Measurements from ENCODE around the gene SNAPC1. TPM values are rescaled to one million over a fixed set of nuclear protein-coding genes. Genes with fewer than 3 reads are reported as not detected.

SNAPC1 gene
- total RNA-seq, 2 experiments from 2014 or later = 5.5 to 6.0 TPM

GRCh38 chr14:61769893-61770292 is 7.7 kb downstream of the SNAPC1 start:
- H3K27me3 Mint-ChIP-seq = no peaks in the 10 kb centered on the region
- no peak overlapping the region for H3K4me3 Mint-ChIP-seq
- H3K9me3 Mint-ChIP-seq = no peaks in the 10 kb centered on the region
- peaks cover 43% of the 10 kb centered on the region for H3K36me3 Mint-ChIP-seq (ENCODE audit: low read depth)
- POLR2A ChIA-PET = no interaction called here
- H3K27ac Mint-ChIP-seq = no peak overlapping the region
- H3K4me1 Mint-ChIP-seq = peaks cover 15% of the 10 kb centered on the region
- no peak for DNase-seq
- CTCF ChIA-PET = interaction anchor here (0.6 kb wide), 1 partner anchor 13 kb away, joined by 3 read pairs; no protein-coding TSS in a partner anchor

DNA sequence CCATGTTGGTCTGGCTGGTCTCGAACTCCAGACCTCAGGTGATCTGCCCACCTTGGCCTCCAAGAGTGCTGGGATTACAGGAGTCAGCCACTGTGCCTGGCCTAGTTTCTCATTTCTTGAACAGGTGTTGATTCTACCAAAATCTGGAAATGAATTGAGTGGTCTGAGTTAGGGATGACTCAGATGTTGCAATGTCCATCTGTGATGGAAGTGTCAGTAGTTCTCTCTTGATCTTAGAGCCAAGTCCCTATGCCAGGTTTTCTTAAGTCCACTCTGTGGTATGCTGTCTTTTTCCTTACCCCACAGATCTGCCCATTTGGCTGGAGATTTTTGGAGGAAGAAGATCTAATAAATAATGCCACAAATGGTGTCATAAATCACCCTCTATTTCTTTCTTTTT is 12.6 kb downstream of the SNAPC1 start:
- Mint-ChIP-seq H3K27me3 (no peaks in the 10 kb centered on the region), H3K27ac (no peak overlapping the region), H3K9me3 (no peaks in the 10 kb centered on the region), H3K4me3 (no peak overlapping the region), H3K4me1 (peaks cover 18% of the 10 kb centered on the region), H3K36me3 (ENCODE audit: low read depth) (peaks cover 48% of the 10 kb centered on the region)
- ChIA-PET POLR2A (no interaction called here), CTCF (no interaction called here)
- DNase-seq = no peak

DNA sequence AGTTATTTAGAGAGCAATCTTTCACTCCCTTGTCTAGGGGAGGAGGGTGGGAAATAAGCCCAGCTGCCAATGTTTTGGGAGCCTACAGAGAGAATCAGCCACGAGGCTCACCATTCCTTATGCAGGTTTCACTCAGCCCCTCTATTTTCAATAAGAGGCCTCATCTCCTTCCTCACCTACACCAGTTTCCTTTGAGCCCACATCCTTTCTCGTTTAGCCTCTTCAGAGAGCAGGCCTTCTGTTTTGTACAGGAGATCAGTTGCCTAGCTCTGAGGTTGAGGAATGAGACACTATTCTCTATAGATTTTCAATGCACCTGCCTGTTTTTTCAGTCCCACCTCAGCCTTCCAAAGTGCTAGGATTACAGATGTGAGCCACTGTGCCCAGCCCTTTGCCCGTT is 17.9 kb downstream of the SNAPC1 start:
- peak; percentile 23 for DNase-seq
- Mint-ChIP-seq H3K36me3 (ENCODE audit: low read depth) (peaks cover 51% of the 10 kb centered on the region), H3K27ac (peak overlapping the region; percentile 82), H3K27me3 (no peaks in the 10 kb centered on the region), H3K4me3 (no peak overlapping the region), H3K4me1 (peaks cover 32% of the 10 kb centered on the region), H3K9me3 (no peaks in the 10 kb centered on the region)
- CTCF ChIA-PET = interaction anchor here (1.1 to 1.2 kb wide), 2 partner anchors 57 to 305 kb away, joined by 3 to 4 read pairs; no protein-coding TSS in a partner anchor
- POLR2A ChIA-PET = interaction anchor here (1.0 to 1.5 kb wide), 2 partner anchors 18 to 124 kb away, joined by 4 read pairs; no protein-coding TSS in a partner anchor

DNA sequence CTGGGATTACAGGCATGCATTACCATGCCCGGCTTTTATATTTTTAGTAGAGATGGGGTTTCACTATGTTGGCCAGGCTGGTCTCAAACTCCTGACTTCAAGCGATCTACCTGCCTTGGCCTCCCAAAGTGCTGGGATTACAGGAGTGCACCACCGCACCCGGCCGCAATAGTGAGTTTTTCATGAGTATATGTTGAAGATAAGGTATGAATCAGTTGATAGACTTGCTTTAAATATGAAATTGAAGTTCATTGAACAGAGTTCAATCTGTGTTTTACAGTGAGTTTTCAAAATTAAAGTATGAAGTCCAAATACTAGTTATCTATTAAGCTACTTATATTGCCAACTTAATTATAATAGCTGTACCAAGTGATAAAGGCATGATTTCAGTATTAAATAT is 35.1 kb downstream of the SNAPC1 start:
- Mint-ChIP-seq H3K27me3 (no peaks in the 10 kb centered on the region), H3K4me1 (peaks cover 3% of the 10 kb centered on the region), H3K4me3 (no peak overlapping the region), H3K36me3 (ENCODE audit: low read depth) (peaks cover 5% of the 10 kb centered on the region), H3K27ac (no peak overlapping the region), H3K9me3 (no peaks in the 10 kb centered on the region)
- no peak for DNase-seq
- CTCF ChIA-PET = interaction anchor here (1.8 kb wide), 1 partner anchor 40 kb away, joined by 9 read pairs; no protein-coding TSS in a partner anchor
- POLR2A ChIA-PET = interaction anchor here (1.6 kb wide), 1 partner anchor 17 kb away, joined by 5 read pairs; no protein-coding TSS in a partner anchor

GRCh38 chr14:61802010-61802568 is 39.9 kb downstream of the SNAPC1 start:
- ChIA-PET POLR2A (interaction anchor here (1.4 kb wide), 1 partner anchor 53 kb away, joined by 4 read pairs; no protein-coding TSS in a partner anchor), CTCF (no interaction called here)

GRCh38 chr14:61803755-61804154 is 41.5 kb downstream of the SNAPC1 start:
- Mint-ChIP-seq H3K9me3 (no peaks in the 10 kb centered on the region), H3K4me1 (peaks cover 2% of the 10 kb centered on the region), H3K27ac (no peak overlapping the region), H3K36me3 (ENCODE audit: low read depth) (no peaks in the 10 kb centered on the region), H3K4me3 (no peak overlapping the region), H3K27me3 (peaks cover 10% of the 10 kb centered on the region)
- ChIA-PET POLR2A (no interaction called here), CTCF (interaction anchor here (0.6 to 0.9 kb wide), 3 partner anchors 34 to 1050 kb away, joined by 3 to 5 read pairs (median 4); no protein-coding TSS in a partner anchor)
- DNase-seq = no peak

More at GRCh38 chr14:61802010-61802568, 39.9 kb downstream of the SNAPC1 start:
- H3K4me3 Mint-ChIP-seq = no peak overlapping the region
- no peaks in the 10 kb centered on the region for H3K27me3 Mint-ChIP-seq
- no peaks in the 10 kb centered on the region for H3K36me3 Mint-ChIP-seq (ENCODE audit: low read depth)
- H3K27ac Mint-ChIP-seq = no peak overlapping the region
- no peaks in the 10 kb centered on the region for H3K9me3 Mint-ChIP-seq
- DNase-seq = no peak
- H3K4me1 Mint-ChIP-seq = peaks cover 4% of the 10 kb centered on the region

GRCh38 chr14:61805451-61805850 is 43.2 kb downstream of the SNAPC1 start:
- Mint-ChIP-seq H3K27ac (no peak overlapping the region), H3K36me3 (ENCODE audit: low read depth) (no peaks in the 10 kb centered on the region), H3K27me3 (peaks cover 21% of the 10 kb centered on the region), H3K9me3 (no peaks in the 10 kb centered on the region), H3K4me3 (no peak overlapping the region), H3K4me1 (peaks cover 2% of the 10 kb centered on the region)
- ChIA-PET CTCF (no interaction called here), POLR2A (interaction anchor here (0.6 kb wide), 1 partner anchor 99 kb away, joined by 3 read pairs; no protein-coding TSS in a partner anchor)
- DNase-seq = no peak

GRCh38 chr14:61811882-61812346 is 49.7 kb downstream of the SNAPC1 start:
- peaks cover 72% of the 10 kb centered on the region for H3K27me3 Mint-ChIP-seq

GRCh38 chr14:61812347-61813095 is 50.3 kb downstream of the SNAPC1 start, which contains the start of gene SYT16:
SYT16 (plus strand) TSS chr14:61812703.
- ChIA-PET POLR2A (no interaction called here), CTCF (no interaction called here)
- Mint-ChIP-seq H3K4me3 (peak within 1 kb of the TSS; percentile 56), H3K9me3 (no peaks in the 10 kb centered on the region), H3K27ac (no peak within 1 kb of the TSS), H3K4me1 (peaks cover 11% of the 10 kb centered on the region), H3K27me3 (peaks cover 72% of the 10 kb centered on the region), H3K36me3 (ENCODE audit: low read depth) (peaks cover 5% of the 10 kb centered on the region)
- DNase-seq = no peak

More at GRCh38 chr14:61811882-61812346, 49.7 kb downstream of the SNAPC1 start:
- no peak for DNase-seq
- POLR2A ChIA-PET = no interaction called here
- Mint-ChIP-seq H3K4me1 (peaks cover 11% of the 10 kb centered on the region), H3K36me3 (ENCODE audit: low read depth) (peaks cover 5% of the 10 kb centered on the region), H3K4me3 (peak overlapping the region; percentile 42), H3K9me3 (no peaks in the 10 kb centered on the region), H3K27ac (no peak overlapping the region)
- CTCF ChIA-PET = no interaction called here

GRCh38 chr14:61813096-61813606 is 50.9 kb downstream of the SNAPC1 start:
- Mint-ChIP-seq H3K36me3 (ENCODE audit: low read depth) (peaks cover 5% of the 10 kb centered on the region), H3K27ac (no peak overlapping the region), H3K4me3 (peak overlapping the region; percentile 56), H3K4me1 (peaks cover 11% of the 10 kb centered on the region), H3K9me3 (no peaks in the 10 kb centered on the region), H3K27me3 (peaks cover 75% of the 10 kb centered on the region)
- DNase-seq = no peak
- POLR2A ChIA-PET = interaction anchor here (1.6 kb wide), 1 partner anchor 15 kb away, joined by 5 read pairs; no protein-coding TSS in a partner anchor
- CTCF ChIA-PET = interaction anchor here (0.6 kb wide), 1 partner anchor 39 kb away, joined by 3 read pairs; no protein-coding TSS in a partner anchor

GRCh38 chr14:61822458-61822857 is 60.2 kb downstream of the SNAPC1 start:
- H3K4me1 Mint-ChIP-seq = no peaks in the 10 kb centered on the region
- DNase-seq = no peak
- ChIA-PET POLR2A (no interaction called here), CTCF (no interaction called here)
- H3K9me3 Mint-ChIP-seq = no peaks in the 10 kb centered on the region
- no peaks in the 10 kb centered on the region for H3K36me3 Mint-ChIP-seq (ENCODE audit: low read depth)
- peaks cover 21% of the 10 kb centered on the region for H3K27me3 Mint-ChIP-seq
- H3K27ac Mint-ChIP-seq = no peak overlapping the region
- H3K4me3 Mint-ChIP-seq = no peak overlapping the region

DNA sequence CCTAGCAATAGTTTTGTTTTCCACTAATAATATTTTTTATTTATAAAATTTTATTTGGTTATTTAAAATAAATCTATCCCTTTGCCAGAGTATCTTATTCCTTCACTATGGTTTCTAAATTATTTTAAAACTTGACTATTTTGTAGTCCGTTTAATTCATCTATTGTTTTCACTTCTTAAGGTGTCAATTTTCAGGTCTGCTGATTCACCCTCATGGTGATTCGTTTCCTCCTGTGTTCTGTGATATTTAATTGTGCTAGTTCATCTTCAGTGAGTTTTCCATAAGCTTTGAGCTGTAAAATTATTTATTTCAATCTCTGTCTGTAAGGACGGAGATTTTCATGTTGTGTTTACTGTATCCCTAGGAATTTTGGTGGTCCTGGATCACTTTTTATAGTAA is 70.6 kb downstream of the SNAPC1 start:
- Mint-ChIP-seq H3K4me3 (no peak overlapping the region), H3K27ac (no peak overlapping the region), H3K9me3 (no peaks in the 10 kb centered on the region), H3K4me1 (peaks cover 5% of the 10 kb centered on the region), H3K27me3 (peaks cover 3% of the 10 kb centered on the region), H3K36me3 (ENCODE audit: low read depth) (no peaks in the 10 kb centered on the region)
- POLR2A ChIA-PET = no interaction called here
- no peak for DNase-seq
- CTCF ChIA-PET = no interaction called here

DNA sequence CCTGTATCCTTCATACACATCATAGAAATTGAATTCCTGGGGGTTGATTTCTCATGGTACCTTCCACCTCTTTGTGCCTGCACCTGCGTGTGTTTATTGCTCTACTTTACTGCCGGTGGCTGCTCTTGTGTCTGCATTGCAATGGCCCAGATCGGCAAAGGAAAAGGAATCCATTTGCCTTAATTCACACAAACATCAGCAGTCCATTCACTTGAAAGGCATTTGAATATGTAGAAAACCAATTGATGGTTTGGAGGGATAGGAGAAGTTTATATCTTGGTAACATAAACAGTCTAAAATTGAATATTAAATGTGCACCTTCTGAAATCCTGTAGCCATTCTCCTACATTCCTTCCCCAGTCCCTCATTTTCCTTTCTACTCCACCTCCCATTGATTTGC is 74.0 kb downstream of the SNAPC1 start:
- Mint-ChIP-seq H3K27me3 (peaks cover 13% of the 10 kb centered on the region), H3K36me3 (ENCODE audit: low read depth) (no peaks in the 10 kb centered on the region), H3K4me1 (peaks cover 5% of the 10 kb centered on the region), H3K9me3 (no peaks in the 10 kb centered on the region), H3K4me3 (no peak overlapping the region), H3K27ac (no peak overlapping the region)
- ChIA-PET CTCF (interaction anchor here (0.6 to 3.2 kb wide), 21 partner anchors 9 to 567 kb away, joined by 3 to 37 read pairs (median 4); partner anchors contain the start of genes SNAPC1 and TMEM30B), POLR2A (no interaction called here)
- DNase-seq = no peak

Measured in activated CD4-positive, alpha-beta memory T cell treated with anti-CD3 and anti-CD28 coated beads, Interleukin-2, amount 10 ng/mL, durations not matched to agents 7 days and 5 days (primary cell).